Smooth muscle cell (in vitro differentiated cells): Measurements from ENCODE around the gene KRTAP20-4. TPM values are rescaled to one million over a fixed set of nuclear protein-coding genes. Genes with fewer than 3 reads are reported as not detected.

Source experiments
- DNase-seq: peaks from one replicate; lab custom pipeline; 2025; ENCODE audit not compliant: unreplicated experiment; lab: John Stamatoyannopoulos, UW
- H2AFZ ChIP-seq: fragments of 200-600 bp; sonication (generic); 2 replicates; pipeline ENCODE4 v1.6.0; 2016; ENCODE audit warnings: antibody characterized with exemption, low read depth, mild to moderate bottlenecking
- H3F3A ChIP-seq: fragments of 200-600 bp; sonication (generic); 2 replicates; pipeline ENCODE4 v1.6.0; 2017; ENCODE audit warnings: antibody characterized with exemption, low read depth
- H3K27ac ChIP-seq: fragments of 200-600 bp; sonication (generic); 2 replicates; pipeline ENCODE4 v1.5.1; 2016; ENCODE audit warnings: low read depth, mild to moderate bottlenecking
- H3K27me3 ChIP-seq: fragments of 200-600 bp; sonication (generic); 2 replicates; pipeline ENCODE4 v1.6.1; 2016; ENCODE audit warnings: low read depth, mild to moderate bottlenecking
- H3K36me3 ChIP-seq: fragments of 200-600 bp; sonication (generic); 2 replicates; pipeline ENCODE4 v1.5.1; 2016; ENCODE audit warnings: low read depth
- H3K4me1 ChIP-seq: fragments of 200-600 bp; sonication (generic); 2 replicates; pipeline ENCODE4 v1.5.1; 2016; ENCODE audit warnings: low read depth
- H3K4me2 ChIP-seq: fragments of 200-600 bp; sonication (generic); 2 replicates; pipeline ENCODE4 v1.6.0; 2016; ENCODE audit warnings: mild to moderate bottlenecking
- H3K4me3 ChIP-seq: fragments of 200-600 bp; sonication (generic); 2 replicates; pipeline ENCODE4 v1.5.1; 2016; ENCODE audit warnings: mild to moderate bottlenecking
- H3K79me2 ChIP-seq: fragments of 200-600 bp; sonication (generic); 2 replicates; pipeline ENCODE4 v1.6.0; 2016; ENCODE audit warnings: low read depth, mild to moderate bottlenecking
- H3K9ac ChIP-seq: fragments of 200-600 bp; sonication (generic); 2 replicates; pipeline ENCODE4 v1.6.0; 2016; ENCODE audit warnings: low read depth
- H3K9me3 ChIP-seq: fragments of 200-600 bp; sonication (generic); replicated peaks from 2 replicates; pipeline ENCODE4 v1.5.1; 2016; ENCODE audit warnings: low read depth
- H4K20me1 ChIP-seq: fragments of 200-600 bp; sonication (generic); 2 replicates; pipeline ENCODE4 v1.6.0; 2016; ENCODE audit warnings: low read depth
- CTCF ChIP-seq: fragments of 200-600 bp; sonication (generic); IDR thresholded peaks from 2 replicates; pipeline ENCODE4 v1.5.1; 2017; ENCODE audit warnings: borderline replicate concordance, mild to moderate bottlenecking, antibody characterized with exemption; ENCODE audit not compliant: insufficient read depth, poor library complexity, severe bottlenecking
- WGBS: methylation state at CpG from one replicate; pipeline ENCODE4 v1.1.7; 2016; ENCODE audit warnings: low lambda C conversion rate; 5-methylcytosine and 5-hydroxymethylcytosine counted together
- polyA plus RNA-seq: library from polyadenylated mRNA; unstranded; fragments of >200 nt; fragmentation: Nextera tagmentation; extraction: Ambion mirVana; gene quantifications from 2 replicates; pipeline ENCODE4 v1.2.1, GENCODE V29; 2016
- total RNA-seq: library from RNA; depleted of rRNA; stranded (reverse); fragments of >200 nt; gene quantifications from 2 replicates; pipeline ENCODE4 v1.2.3, GENCODE V29; 2014

The KRTAP20-4 gene
- total and polyA plus RNA-seq, 2 experiments from 2014 or later: not detected

GRCh38 chr21:30625449-30626165, 5.2 kb downstream of the KRTAP20-4 start:
- no peaks in the 10 kb centered on the region for H3K27me3 ChIP-seq
- no peaks in the 10 kb centered on the region for H3K4me1 ChIP-seq
- no peak for TF ChIP-seq CTCF
- WGBS: 72% methylated on average over 4 of the region's 4 CpGs
- no peaks in the 10 kb centered on the region for H3F3A ChIP-seq
- no peak overlapping the region for H3K4me2 ChIP-seq
- H3K4me3 ChIP-seq: no peak overlapping the region
- H3K79me2 ChIP-seq: no peaks in the 10 kb centered on the region
- H3K36me3 ChIP-seq: no peaks in the 10 kb centered on the region
- H3K9me3 ChIP-seq: no peaks in the 10 kb centered on the region
- no peak overlapping the region for H3K9ac ChIP-seq
- H4K20me1 ChIP-seq: no peaks in the 10 kb centered on the region
- no peak for DNase-seq
- H3K27ac ChIP-seq: no peak overlapping the region
- H2AFZ ChIP-seq: no peak overlapping the region

GRCh38 chr21:30628109-30628508, 7.7 kb downstream of the KRTAP20-4 start:
- Histone ChIP-seq H3K4me1 (no peaks in the 10 kb centered on the region), H3K79me2 (no peaks in the 10 kb centered on the region), H3K27me3 (no peaks in the 10 kb centered on the region), H2AFZ (no peak overlapping the region), H3K9ac (no peak overlapping the region), H3K27ac (no peak overlapping the region), H3K4me2 (no peak overlapping the region), H3K9me3 (no peaks in the 10 kb centered on the region), H3K36me3 (no peaks in the 10 kb centered on the region), H3K4me3 (no peak overlapping the region), H4K20me1 (no peaks in the 10 kb centered on the region), H3F3A (no peaks in the 10 kb centered on the region)
- no peak for TF ChIP-seq CTCF
- DNase-seq: no peak
- 90% methylated on average over 4 of the region's 4 CpGs for WGBS

- Histone ChIP-seq H3K79me2 (no peaks in the 10 kb centered on the region), H3K4me2 (no peak overlapping the region), H3K27me3 (no peaks in the 10 kb centered on the region), H3K36me3 (no peaks in the 10 kb centered on the region), H3K4me3 (no peak overlapping the region), H2AFZ (no peak overlapping the region), H3K27ac (no peak overlapping the region), H3K9me3 (no peaks in the 10 kb centered on the region), H3K9ac (no peak overlapping the region), H4K20me1 (no peaks in the 10 kb centered on the region), H3K4me1 (no peaks in the 10 kb centered on the region), H3F3A (no peaks in the 10 kb centered on the region)
- DNase-seq: no peak
- 42% methylated on average over 1 of the region's 1 CpG for WGBS
- no peak for TF ChIP-seq CTCF
Observed at GRCh38 chr21:30629200-30629599, 8.8 kb downstream of the KRTAP20-4 start.

- H3K9ac ChIP-seq: no peak within 1 kb of the TSS
- TF ChIP-seq CTCF: no peak
- no peaks in the 10 kb centered on the region for H4K20me1 ChIP-seq
- whole genome bisulfite sequencing: 92% methylated on average over 1 of the region's 1 CpG
- H3K36me3 ChIP-seq: no peaks in the 10 kb centered on the region
- no peaks in the 10 kb centered on the region for H3K9me3 ChIP-seq
- H3K27ac ChIP-seq: no peak within 1 kb of the TSS
- no peaks in the 10 kb centered on the region for H3K79me2 ChIP-seq
- no peaks in the 10 kb centered on the region for H3F3A ChIP-seq
- H3K4me1 ChIP-seq: no peaks in the 10 kb centered on the region
- H3K4me3 ChIP-seq: no peak within 1 kb of the TSS
- H3K27me3 ChIP-seq: no peaks in the 10 kb centered on the region
- DNase-seq: no peak
- H2AFZ ChIP-seq: no peak within 1 kb of the TSS
- no peak within 1 kb of the TSS for H3K4me2 ChIP-seq
Observed at GRCh38 chr21:30634906-30635305, 14.5 kb downstream of the KRTAP20-4 start, which contains the start of gene KRTAP20-2. Gene KRTAP20-2, plus strand, starts transcription at chr21:30635206. Its CDS starts 58 bp downstream, at chr21:30635264.
